Medulla oblongata (tissue), 1 donor: ENCODE measurements around the gene TRAK2.
"Not testable (repeated sequence)": the region's sequence is repeated elsewhere in the genome, so short reads cannot be mapped to it uniquely, and the experiment has no call there.

Experiments used
- DNase-seq: peaks from one replicate; pipeline ENCODE4 v3.0.0-alpha.2; 2015; ENCODE audit errors: extremely low spot score

TRAK2 gene

DNA sequence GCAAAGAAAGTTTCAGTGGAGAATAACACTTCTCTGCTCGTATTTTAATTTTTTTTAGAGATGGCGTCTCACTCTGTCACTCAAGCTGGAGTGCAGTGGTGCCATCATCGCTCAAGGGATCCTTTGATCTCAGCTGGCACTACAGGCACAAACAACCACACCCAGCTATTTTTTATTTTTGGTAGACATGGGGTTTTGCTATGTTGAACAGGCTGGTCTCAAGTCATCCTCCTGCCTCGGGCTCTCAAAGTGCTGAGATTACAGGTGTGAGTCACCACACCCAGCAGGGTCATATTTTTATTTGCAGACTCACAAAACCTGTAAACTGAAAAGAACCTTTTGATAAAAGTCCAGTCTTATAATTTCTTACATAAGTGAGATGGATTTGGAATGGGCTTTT lies 2.6 kb downstream of the TRAK2 start:
- no peak for DNase-seq

DNA sequence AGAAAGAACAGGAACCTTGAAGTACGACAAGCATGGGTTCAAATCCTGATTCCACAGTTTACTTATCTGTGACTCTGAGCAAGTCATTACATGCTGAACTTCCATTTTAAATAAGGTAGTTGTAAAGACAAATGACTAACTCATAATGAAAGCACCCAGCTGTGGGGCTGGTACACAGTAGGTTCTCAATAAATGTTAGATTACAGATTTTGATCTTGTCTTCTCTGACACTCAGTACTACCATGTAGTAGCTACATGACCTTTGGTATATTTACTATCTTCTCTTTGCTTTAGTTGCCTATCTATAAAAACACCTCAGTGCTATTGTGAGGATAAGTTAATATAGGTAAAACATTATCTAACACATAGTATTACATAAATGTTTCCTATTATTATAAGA lies 3.2 kb downstream of the TRAK2 start:
- no peak for DNase-seq

DNA sequence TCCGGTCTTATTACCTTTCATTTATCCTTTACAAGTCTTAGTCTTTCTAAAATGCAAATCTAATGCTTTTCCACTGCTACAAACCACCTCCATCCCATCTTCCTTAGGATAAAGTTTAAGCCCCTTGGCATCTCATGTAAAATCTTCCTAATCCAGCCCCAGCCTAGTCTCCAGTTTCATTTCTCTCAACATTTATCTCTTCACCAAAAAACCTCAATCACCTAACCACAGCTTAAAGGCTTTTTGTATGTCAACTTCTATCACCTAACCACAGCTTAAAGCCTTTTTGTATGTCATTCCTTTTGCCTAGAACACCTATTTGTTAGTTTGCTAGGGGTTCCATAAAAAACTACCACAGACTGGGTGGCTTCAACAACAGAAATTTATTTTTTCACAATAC lies 4.2 kb downstream of the TRAK2 start:
- no peak for DNase-seq

DNA sequence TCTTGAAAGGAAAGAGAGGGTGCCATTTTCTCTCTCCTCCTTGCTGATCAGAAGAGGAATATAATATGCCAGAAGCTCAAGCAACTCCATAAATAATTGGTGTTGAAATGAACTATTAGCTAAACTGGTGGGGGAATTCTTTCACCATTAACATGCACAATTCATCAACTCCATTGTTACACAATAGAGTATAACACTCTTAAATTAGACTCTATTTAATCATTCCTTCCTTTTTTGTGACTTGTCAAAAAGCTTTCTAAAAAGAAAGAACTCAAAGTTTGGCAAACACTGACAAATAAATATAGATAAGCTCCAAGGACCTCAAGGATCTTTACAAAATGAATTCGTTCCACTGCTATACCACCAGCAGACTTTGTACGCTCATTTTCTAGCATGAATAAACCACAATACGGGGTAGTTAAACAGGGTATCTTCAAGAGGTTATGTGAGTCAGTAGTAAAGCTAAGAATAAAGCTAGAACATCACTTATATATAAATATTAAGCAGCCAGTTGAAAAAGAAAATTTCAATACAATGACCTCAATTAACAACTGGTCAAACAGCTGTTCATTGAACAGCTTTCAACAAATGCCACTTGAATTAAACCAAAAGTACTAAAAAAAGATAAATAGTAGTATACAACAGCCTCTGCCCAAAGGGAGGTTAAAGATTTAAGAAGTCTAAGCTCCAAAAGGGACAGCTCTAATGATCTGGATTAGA lies 6.4 kb downstream of the TRAK2 start:
- DNase-seq: no peak

DNA sequence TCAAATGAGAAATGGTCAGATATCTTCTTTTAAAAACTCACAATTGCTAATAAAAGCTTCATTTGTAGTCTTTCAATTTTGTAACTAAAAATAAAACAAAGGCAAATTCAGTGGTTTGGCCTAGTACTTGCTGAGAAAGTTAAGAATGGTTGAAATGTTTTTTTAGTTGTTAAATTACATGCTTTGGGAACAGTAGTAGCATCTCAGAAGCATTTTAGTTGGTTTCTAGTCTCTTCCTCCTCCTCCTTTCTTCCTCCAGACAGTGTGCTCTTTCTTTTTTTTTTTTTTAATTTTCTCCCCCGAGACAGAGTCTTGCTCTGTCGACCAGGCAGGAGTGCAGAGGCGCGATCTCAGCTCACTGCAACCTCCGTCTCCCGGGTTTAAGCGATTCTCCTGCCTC lies 9.8 kb downstream of the TRAK2 start:
- DNase-seq: no peak

DNA sequence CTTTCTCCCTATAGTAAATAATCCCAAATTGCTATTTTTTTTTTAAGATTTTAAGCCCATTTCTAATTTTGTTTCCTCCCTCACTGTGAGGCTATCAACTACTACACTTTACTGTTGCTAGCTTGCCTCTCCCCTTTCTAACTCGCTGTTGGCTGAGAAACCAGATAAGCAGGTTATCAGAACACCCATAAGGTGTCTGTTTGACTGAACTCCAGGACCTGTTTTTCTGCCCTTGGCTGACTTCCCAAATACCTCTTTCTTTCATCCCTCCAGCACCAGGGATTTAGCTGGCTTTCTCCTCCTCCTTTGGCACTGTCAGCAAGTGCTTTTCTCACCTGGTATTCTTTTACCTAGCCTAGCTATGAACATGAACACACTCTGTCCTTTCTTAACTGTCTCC lies 11.1 kb downstream of the TRAK2 start:
- no peak for DNase-seq

- DNase-seq: not testable (repeated sequence)
Observed at GRCh38 chr2:201439336-201439922, 11.8 kb downstream of the TRAK2 start.

GRCh38 chr2:201436141-201436540 lies 15.1 kb downstream of the TRAK2 start:
- DNase-seq: no peak

GRCh38 chr2:201433394-201433995 lies 17.8 kb downstream of the TRAK2 start:
- DNase-seq: no peak

GRCh38 chr2:201432621-201433393 lies 18.5 kb downstream of the TRAK2 start:
- DNase-seq: no peak

GRCh38 chr2:201432038-201432620 lies 19.1 kb downstream of the TRAK2 start:
- no peak for DNase-seq

- DNase-seq: no peak
Observed at GRCh38 chr2:201430839-201431238, 20.4 kb downstream of the TRAK2 start.

DNA sequence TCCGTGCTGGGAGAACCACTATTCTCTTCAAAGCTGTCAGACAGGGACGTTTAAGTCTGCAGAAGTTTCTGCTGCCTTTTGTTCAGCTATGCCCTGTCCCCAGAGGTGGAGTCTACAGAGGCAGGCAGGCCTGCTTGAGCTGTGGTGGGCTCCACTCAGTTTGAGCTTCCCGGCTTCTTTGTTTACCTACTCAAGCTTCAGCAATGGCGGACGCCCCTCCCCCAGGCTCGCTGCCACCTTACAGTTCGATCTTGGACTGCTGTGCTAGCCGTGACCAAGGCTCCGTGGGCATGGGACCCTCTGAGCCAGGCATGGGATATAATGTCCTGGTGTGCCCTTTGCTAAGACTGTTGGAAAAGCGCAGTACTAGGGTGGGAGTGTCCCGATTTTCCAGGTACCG lies 20.9 kb downstream of the TRAK2 start:
- not testable (repeated sequence) for DNase-seq

DNA sequence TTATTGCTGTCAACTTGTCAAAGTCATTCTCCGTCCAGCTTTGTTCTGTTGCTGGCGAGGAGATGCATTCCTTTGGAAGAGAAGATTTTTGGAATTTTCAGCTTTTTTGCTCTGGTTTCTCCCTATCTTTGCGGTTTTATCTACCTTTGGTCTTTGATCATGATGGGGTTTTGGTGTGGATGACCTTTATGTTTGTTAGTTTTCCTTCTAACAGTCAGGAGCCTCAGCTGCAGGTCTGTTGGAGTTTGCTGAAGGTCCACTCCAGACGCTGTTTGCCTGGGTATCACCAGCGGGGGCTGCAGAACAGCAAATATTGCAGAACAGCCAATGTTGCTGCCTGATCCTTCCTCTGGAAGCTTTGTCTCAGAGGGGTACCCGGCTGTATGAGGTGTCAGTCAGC lies 21.4 kb downstream of the TRAK2 start:
- DNase-seq: not testable (repeated sequence)

- DNase-seq: not testable (repeated sequence)
Observed at GRCh38 chr2:201428366-201428765, 22.9 kb downstream of the TRAK2 start.

GRCh38 chr2:201425952-201426351 lies 25.3 kb downstream of the TRAK2 start:
- no peak for DNase-seq

- DNase-seq: no peak
Observed at GRCh38 chr2:201420442-201421113, 30.7 kb downstream of the TRAK2 start.

- DNase-seq: no peak
Observed at GRCh38 chr2:201419986-201420385, 31.3 kb downstream of the TRAK2 start.

GRCh38 chr2:201419057-201419635 lies 32.1 kb downstream of the TRAK2 start:
- no peak for DNase-seq

GRCh38 chr2:201415149-201415548 lies 36.1 kb downstream of the TRAK2 start:
- DNase-seq: no peak
